H1 (cell line): ENCODE measurements around the gene STX12. TPM values are rescaled to one million over a fixed set of nuclear protein-coding genes. Genes with fewer than 3 reads are reported as not detected.

Experiments
- KDM5A ChIP-seq: fragments of 200-600 bp; IDR thresholded peaks from 2 replicates; pipeline ENCODE4 v1.7.1; 2012; ENCODE audit warnings: mild to moderate bottlenecking, low read length, inconsistent platforms, mixed read lengths
- PHF8 ChIP-seq: fragments of 200-600 bp; sonication (generic); conservative IDR thresholded peaks from 2 replicates; pipeline ENCODE4 v1.7.1; 2012; ENCODE audit warnings: low read depth, mild to moderate bottlenecking, inconsistent platforms, low read length, moderate library complexity
- polyA plus RNA-seq, 7 experiments: library from polyadenylated mRNA; depleted of rRNA in 3 of 7; stranded (reverse) in 5 of 7; unstranded in 2 of 7; fragments of >200 nt in 5 of 7; fragments of 200-250 nt in 2 of 7; gene quantifications; 1 replicate in 5 of 7; 2 replicates in 1 of 7; 4 replicates in 1 of 7; pipeline versions ENCODE4 v1.2.1 to v1.2.3, GENCODE V29; 2011 to 2013; ENCODE audit warnings: missing spikeins in 2 of 7, mixed read lengths in 2 of 7
- total RNA-seq: library from RNA; stranded (reverse); fragmentation: NEBNext Ultra II Directional; extraction: Animal tissue kit (Norgen Biotek cat#: 25700); gene quantifications from 2 replicates; pipeline ENCODE4 v1.2.1, GENCODE V29; 2021

The STX12 gene
- total and polyA plus RNA-seq, 2 of the 8 experiments (the other 6 are each of a cell fraction or from before 2014, with no cell fraction given), result 3.7 to 11.0 TPM

DNA sequence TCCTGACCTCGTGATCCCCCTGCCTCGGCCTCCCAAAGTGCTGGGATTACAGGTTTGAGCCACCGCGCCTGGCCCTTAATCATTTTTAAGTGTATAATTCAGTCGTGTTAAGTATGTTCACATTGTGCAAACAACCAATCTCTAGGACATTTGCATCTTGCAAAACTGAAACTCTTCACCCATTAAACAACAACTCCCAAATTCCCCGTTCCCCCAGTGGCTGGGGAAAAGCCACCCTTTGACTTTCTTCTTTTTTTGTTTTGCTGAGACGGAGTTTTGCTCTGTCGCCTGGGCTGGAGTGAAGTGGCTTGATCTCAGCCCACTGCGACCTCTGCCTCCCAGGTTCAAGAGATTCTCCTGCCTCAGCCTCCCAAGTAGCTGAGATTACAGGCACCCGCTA lies 92.8 kb downstream of the STX12 start (continued):
- TF ChIP-seq KDM5A (no peak), PHF8 (no peak)
- TF ChIP-seq, all 59 proteins: peak for 0
